ENCODE data around the gene CPNE6.
A peak's percentile ranks its signal among the peaks of the same experiment; 100 is the strongest.
"Not testable (repeated sequence)": the region's sequence is repeated elsewhere in the genome, so short reads cannot be mapped to it uniquely, and the experiment has no call there.

Gene CPNE6

GRCh38 chr14:24042746-24043145, 28.6 kb upstream of the CPNE6 start:
- FAIRE-seq, result no peak
- no peak for DNase-seq (ENCODE audit: insufficient read length, low spot score)
- TF ChIP-seq TAF1 (IDR thresholded peaks at IDR 0.05; ENCODE audit: low read depth, low read length), result no peak
- TF ChIP-seq PAX5 (IDR thresholded peaks at IDR 0.05; ENCODE audit: insufficient read depth, low read length, severe bottlenecking), result no peak
- TF ChIP-seq POU2F2 (IDR thresholded peaks at IDR 0.05; ENCODE audit: low read depth, low read length), result no peak
- TF ChIP-seq POLR2AphosphoS5 (IDR thresholded peaks at IDR 0.05; ENCODE audit: low read depth, low read length), result no peak
- TF ChIP-seq POLR2A (IDR thresholded peaks at IDR 0.05; ENCODE audit: low read depth, low read length), result no peak
- no peak for TF ChIP-seq SPI1 (IDR thresholded peaks at IDR 0.05; ENCODE audit: low read depth, low read length)

GRCh38 chr14:24049002-24049401, 22.4 kb upstream of the CPNE6 start:
- FAIRE-seq; DNase-seq (ENCODE audit: insufficient read length, low spot score): not testable (repeated sequence)
- peak; percentile 87 for TF ChIP-seq SPI1 (IDR thresholded peaks at IDR 0.05; ENCODE audit: low read depth, low read length)

DNA sequence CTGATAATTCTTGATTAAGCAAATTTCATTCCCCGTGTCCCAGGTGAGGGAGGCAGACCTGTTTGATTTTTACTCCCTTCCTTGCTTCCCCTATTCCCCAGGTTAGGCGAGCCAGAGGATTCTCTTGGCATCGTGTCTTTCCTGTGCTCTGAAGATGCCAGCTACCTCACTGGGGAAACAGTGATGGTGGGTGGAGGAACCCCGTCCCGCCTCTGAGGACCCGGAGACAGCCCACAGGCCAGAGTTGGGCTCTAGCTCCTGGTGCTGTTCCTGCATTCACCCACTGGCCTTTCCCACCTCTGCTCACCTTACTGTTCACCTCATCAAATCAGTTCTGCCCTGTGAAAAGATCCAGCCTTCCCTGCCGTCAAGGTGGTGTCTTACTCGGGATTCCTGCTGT, 20.6 kb upstream of the CPNE6 start:
- FAIRE-seq; DNase-seq (ENCODE audit: insufficient read length, low spot score): not testable (repeated sequence)

DNA sequence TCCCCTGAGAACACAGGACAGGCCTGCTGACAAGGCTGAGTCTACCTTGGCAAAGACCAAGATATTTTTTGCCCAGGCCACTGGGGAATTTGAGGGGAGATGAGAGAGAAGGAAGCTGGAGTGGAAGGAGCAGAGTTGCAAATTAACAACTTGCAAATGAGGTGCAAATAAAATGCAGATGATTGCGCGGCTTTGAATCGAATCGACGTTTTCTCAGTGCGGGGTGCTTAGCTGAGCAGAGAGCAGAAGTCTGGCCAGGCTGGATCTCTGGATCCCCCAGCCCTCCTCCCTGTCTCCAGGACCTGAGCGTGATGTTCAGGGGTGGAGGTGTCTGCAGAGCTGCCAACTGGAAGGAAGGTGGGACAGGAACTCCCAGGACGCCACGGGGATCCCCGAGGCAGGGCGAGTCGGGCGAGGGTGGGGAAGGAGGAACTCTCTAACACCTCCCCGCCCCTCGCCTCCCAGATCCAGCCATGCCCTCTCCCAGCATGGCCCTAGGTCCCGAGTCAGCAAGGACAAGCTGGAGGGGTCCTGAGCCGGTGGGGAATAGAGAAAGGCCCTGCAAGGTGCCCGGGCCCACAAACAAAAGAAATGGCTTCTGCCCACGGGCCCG, 20.1 kb upstream of the CPNE6 start:
- FAIRE-seq, result no peak
- TF ChIP-seq POU2F2 (IDR thresholded peaks at IDR 0.05; ENCODE audit: low read depth, low read length) (no peak), POLR2AphosphoS5 (IDR thresholded peaks at IDR 0.05; ENCODE audit: low read depth, low read length) (no peak), PAX5 (IDR thresholded peaks at IDR 0.05; ENCODE audit: insufficient read depth, low read length, severe bottlenecking) (no peak), SPI1 (IDR thresholded peaks at IDR 0.05; ENCODE audit: low read depth, low read length) (no peak)
- DNase-seq (ENCODE audit: insufficient read length, low spot score), result peak; percentile 20

DNA sequence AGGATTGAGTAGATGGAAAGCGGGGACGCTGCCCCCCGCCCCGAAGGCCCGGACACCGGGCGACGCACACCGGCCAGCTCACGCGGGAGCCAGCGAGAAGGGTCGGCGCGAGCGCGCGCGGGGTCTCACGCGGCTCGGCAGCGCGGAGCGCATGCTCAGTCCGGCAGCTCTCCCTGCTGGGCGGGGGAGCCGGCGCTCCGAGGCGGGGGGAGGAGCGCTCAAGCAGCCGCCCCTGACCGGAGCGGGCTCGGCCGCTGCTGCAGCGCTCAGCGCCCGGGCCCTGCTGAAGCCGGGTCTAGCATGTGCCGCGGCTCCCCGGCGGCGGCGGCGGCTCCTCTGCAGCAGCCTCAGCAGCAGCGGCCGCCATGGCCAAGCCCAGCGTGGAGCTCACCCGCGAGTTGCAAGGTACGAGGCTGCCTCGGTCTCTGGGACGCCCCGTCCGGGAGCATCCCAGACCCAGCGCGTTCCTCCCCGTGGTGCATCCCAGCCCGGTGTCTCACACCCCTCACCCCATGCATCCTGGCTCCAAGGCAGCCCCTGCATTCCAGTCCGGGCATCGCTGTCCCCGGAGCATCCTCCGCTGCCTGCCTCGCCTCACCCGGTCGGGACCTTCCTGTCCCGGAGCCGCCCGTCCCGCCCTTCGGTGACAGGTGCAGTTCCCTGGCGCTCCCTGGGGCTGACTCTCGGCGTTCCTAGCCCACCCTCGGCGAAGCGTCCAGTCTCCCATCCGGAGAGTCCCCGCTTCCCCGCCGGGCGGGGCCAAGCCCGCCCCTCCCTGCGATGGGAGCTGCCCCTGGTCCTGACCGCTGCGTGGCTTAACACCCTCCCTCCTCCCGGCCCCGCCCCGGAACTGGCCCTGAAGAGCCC, 19.3 kb upstream of the CPNE6 start, which contains the start of gene CARMIL3:
Gene CARMIL3, plus strand, starts transcription at position 221 of the 867 bp plus-strand sequence. Its CDS starts 145 bp downstream, at position 366.
- FAIRE-seq (peak; percentile 95), DNase-seq (ENCODE audit: insufficient read length, low spot score) (peak; percentile 86)
- no peak for TF ChIP-seq SPI1 (IDR thresholded peaks at IDR 0.05; ENCODE audit: low read depth, low read length)
- TF ChIP-seq POLR2AphosphoS5 (IDR thresholded peaks at IDR 0.05; ENCODE audit: low read depth, low read length), result no peak
- TF ChIP-seq POLR2A (IDR thresholded peaks at IDR 0.05; ENCODE audit: low read depth, low read length), result no peak
- TF ChIP-seq POU2F2 (IDR thresholded peaks at IDR 0.05; ENCODE audit: low read depth, low read length), result no peak
- no peak for TF ChIP-seq TAF1 (IDR thresholded peaks at IDR 0.05; ENCODE audit: low read depth, low read length)
- no peak for TF ChIP-seq PAX5 (IDR thresholded peaks at IDR 0.05; ENCODE audit: insufficient read depth, low read length, severe bottlenecking)

GRCh38 chr14:24052656-24053547, 18.5 kb upstream of the CPNE6 start:
- no peak for TF ChIP-seq POLR2A (IDR thresholded peaks at IDR 0.05; ENCODE audit: low read depth, low read length)
- no peak for TF ChIP-seq TAF1 (IDR thresholded peaks at IDR 0.05; ENCODE audit: low read depth, low read length)
- no peak for TF ChIP-seq POU2F2 (IDR thresholded peaks at IDR 0.05; ENCODE audit: low read depth, low read length)
- TF ChIP-seq POLR2AphosphoS5 (IDR thresholded peaks at IDR 0.05; ENCODE audit: low read depth, low read length), result no peak
- no peak for TF ChIP-seq PAX5 (IDR thresholded peaks at IDR 0.05; ENCODE audit: insufficient read depth, low read length, severe bottlenecking)
- TF ChIP-seq SPI1 (IDR thresholded peaks at IDR 0.05; ENCODE audit: low read depth, low read length), result no peak
- DNase-seq (ENCODE audit: insufficient read length, low spot score) (no peak), FAIRE-seq (no peak)

GRCh38 chr14:24053548-24054323, 17.6 kb upstream of the CPNE6 start:
- no peak for TF ChIP-seq PAX5 (IDR thresholded peaks at IDR 0.05; ENCODE audit: insufficient read depth, low read length, severe bottlenecking)
- no peak for TF ChIP-seq SPI1 (IDR thresholded peaks at IDR 0.05; ENCODE audit: low read depth, low read length)
- TF ChIP-seq TAF1 (IDR thresholded peaks at IDR 0.05; ENCODE audit: low read depth, low read length), result no peak
- no peak for TF ChIP-seq POU2F2 (IDR thresholded peaks at IDR 0.05; ENCODE audit: low read depth, low read length)
- TF ChIP-seq POLR2AphosphoS5 (IDR thresholded peaks at IDR 0.05; ENCODE audit: low read depth, low read length), result no peak
- TF ChIP-seq POLR2A (IDR thresholded peaks at IDR 0.05; ENCODE audit: low read depth, low read length), result no peak
- no peak for FAIRE-seq
- peak; percentile 8 for DNase-seq (ENCODE audit: insufficient read length, low spot score)

DNA sequence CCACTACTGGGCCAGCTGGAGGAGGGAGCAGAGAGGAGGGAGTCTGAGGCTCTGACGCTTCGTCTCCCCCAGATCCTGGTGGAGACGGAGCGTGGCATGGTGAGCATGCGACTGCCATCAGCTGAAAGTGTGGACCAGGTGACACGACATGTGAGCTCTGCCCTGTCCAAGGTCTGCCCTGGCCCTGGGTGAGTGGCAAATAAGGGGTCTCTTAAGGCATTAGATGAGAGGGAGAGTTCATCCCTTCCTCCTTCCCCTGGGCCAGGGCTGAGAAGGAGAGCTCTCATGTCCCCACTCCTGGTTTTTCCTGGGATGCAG, 17.1 kb upstream of the CPNE6 start:
- TF ChIP-seq POLR2AphosphoS5 (IDR thresholded peaks at IDR 0.05; ENCODE audit: low read depth, low read length) (no peak), POU2F2 (IDR thresholded peaks at IDR 0.05; ENCODE audit: low read depth, low read length) (no peak), TAF1 (IDR thresholded peaks at IDR 0.05; ENCODE audit: low read depth, low read length) (no peak), PAX5 (IDR thresholded peaks at IDR 0.05; ENCODE audit: insufficient read depth, low read length, severe bottlenecking) (no peak), SPI1 (IDR thresholded peaks at IDR 0.05; ENCODE audit: low read depth, low read length) (no peak), POLR2A (IDR thresholded peaks at IDR 0.05; ENCODE audit: low read depth, low read length) (no peak)
- FAIRE-seq, result no peak
- peak; percentile 2 for DNase-seq (ENCODE audit: insufficient read length, low spot score)

DNA sequence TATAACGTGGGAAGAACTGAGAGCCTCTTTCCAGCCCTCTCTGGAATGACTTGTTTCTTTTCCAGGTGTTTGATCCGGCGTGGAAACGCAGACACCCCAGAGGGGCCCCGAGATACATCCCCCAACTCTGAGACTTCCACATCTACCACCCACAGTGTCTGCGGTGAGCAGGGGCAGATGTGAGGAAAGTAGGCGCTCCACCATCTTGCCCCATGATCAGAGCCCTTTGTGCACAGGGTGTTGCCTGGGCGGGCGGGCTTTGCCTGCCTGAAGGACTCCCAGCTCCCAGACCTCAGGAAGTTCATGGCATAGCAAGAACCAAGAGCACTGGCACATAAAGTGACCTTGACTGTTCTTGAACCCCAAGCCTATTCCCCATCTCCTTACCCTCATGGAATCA, 16.7 kb upstream of the CPNE6 start:
- DNase-seq (ENCODE audit: insufficient read length, low spot score) (no peak), FAIRE-seq (no peak)
- TF ChIP-seq POLR2AphosphoS5 (IDR thresholded peaks at IDR 0.05; ENCODE audit: low read depth, low read length) (no peak), TAF1 (IDR thresholded peaks at IDR 0.05; ENCODE audit: low read depth, low read length) (no peak), POLR2A (IDR thresholded peaks at IDR 0.05; ENCODE audit: low read depth, low read length) (no peak), SPI1 (IDR thresholded peaks at IDR 0.05; ENCODE audit: low read depth, low read length) (no peak), PAX5 (IDR thresholded peaks at IDR 0.05; ENCODE audit: insufficient read depth, low read length, severe bottlenecking) (no peak), POU2F2 (IDR thresholded peaks at IDR 0.05; ENCODE audit: low read depth, low read length) (no peak)
